Heart left ventricle (tissue), 13 donors: ENCODE measurements around the gene NPC1L1.

ENCODE experiments used
- POLR2A ChIP-seq, 2 donors: fragments of 450-650 bp; IDR thresholded peaks; one replicate each; pipeline ENCODE4 v1.6.1; 2017; ENCODE audit warnings: antibody characterized with exemption in 2 of 2, mild to moderate bottlenecking in 2 of 2, moderate library complexity in 2 of 2
- TF ChIP-seq, protein P1 (sequence below), 12 donors: fragments of 200-600 bp; sonication (generic) in 4 of 12; IDR thresholded peaks; one replicate each; pipeline versions ENCODE4 v1.5.0 to v1.8.0; 2018 to 2022; ENCODE audit warnings: antibody characterized with exemption in 12 of 12, mild to moderate bottlenecking in 5 of 12
- donor health status: ischemic (EF 13 %, LVEDD 7.1; RV severe dilation, severe dysfunction).
- donor health status: DM: no; HTN: yes; CAD: no.
- donor health status: DM: no; HTN: no; CAD: no.
- donor health status: ischemic (EF 25% LVEDD 6.9; RV normal size, moderate dysfunction).
- donor health status: ischemic (EF 25% LVEDD 5.7; RV mildly dilated, moderate dysfunction).
- donor health status: ischemic (EF 35%, LVEDD 5.7; RV mildly dilated, moderate dysfunction).
- donor health status: nonischemic (EF 11% LVEDD 7.7; RV severe dilation, severe dysfunction).
- donor health status: DM: yes; HTN: yes; CAD: no.
- donor health status: PGD.
- donor health status: ischemic (EF 29% LVEDD 5.4; RV normal size, mild dysfunction).
- donor health status: nonischemic (EF 23%, LVEDD 6.1; RV moderate dilation, normal function).

DNA sequence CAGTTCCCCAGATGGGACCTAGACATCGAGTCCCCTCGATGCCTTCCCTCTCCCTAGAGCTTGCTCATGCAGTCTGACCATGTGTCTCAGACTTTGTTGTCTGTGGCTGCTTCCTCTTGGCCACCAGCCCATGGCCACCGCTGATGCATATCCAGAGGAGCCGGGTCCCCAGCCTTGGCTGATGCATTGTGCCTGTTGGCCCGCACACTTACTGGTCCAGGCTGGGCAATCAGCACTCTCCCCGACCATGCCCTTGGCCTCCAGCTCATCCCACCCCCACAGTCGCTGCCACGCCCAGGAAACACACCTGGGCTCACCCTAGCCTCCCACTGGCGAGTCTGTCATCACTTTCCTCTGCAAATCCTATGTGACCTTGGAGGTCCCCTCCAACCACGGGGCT lies 10.1 kb downstream of the NPC1L1 start:
- TF ChIP-seq, protein P1, sequence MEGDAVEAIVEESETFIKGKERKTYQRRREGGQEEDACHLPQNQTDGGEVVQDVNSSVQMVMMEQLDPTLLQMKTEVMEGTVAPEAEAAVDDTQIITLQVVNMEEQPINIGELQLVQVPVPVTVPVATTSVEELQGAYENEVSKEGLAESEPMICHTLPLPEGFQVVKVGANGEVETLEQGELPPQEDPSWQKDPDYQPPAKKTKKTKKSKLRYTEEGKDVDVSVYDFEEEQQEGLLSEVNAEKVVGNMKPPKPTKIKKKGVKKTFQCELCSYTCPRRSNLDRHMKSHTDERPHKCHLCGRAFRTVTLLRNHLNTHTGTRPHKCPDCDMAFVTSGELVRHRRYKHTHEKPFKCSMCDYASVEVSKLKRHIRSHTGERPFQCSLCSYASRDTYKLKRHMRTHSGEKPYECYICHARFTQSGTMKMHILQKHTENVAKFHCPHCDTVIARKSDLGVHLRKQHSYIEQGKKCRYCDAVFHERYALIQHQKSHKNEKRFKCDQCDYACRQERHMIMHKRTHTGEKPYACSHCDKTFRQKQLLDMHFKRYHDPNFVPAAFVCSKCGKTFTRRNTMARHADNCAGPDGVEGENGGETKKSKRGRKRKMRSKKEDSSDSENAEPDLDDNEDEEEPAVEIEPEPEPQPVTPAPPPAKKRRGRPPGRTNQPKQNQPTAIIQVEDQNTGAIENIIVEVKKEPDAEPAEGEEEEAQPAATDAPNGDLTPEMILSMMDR (IDR thresholded peaks at IDR 0.05): no peak
- TF ChIP-seq POLR2A (IDR thresholded peaks at IDR 0.05): no peak
